Measurements from ENCODE around the gene SF3A1. TPM values are rescaled to one million over a fixed set of nuclear protein-coding genes. Genes with fewer than 3 reads are reported as not detected.

The SF3A1 gene
- total RNA-seq, 1 experiment from 2014 or later = 272 TPM

DNA sequence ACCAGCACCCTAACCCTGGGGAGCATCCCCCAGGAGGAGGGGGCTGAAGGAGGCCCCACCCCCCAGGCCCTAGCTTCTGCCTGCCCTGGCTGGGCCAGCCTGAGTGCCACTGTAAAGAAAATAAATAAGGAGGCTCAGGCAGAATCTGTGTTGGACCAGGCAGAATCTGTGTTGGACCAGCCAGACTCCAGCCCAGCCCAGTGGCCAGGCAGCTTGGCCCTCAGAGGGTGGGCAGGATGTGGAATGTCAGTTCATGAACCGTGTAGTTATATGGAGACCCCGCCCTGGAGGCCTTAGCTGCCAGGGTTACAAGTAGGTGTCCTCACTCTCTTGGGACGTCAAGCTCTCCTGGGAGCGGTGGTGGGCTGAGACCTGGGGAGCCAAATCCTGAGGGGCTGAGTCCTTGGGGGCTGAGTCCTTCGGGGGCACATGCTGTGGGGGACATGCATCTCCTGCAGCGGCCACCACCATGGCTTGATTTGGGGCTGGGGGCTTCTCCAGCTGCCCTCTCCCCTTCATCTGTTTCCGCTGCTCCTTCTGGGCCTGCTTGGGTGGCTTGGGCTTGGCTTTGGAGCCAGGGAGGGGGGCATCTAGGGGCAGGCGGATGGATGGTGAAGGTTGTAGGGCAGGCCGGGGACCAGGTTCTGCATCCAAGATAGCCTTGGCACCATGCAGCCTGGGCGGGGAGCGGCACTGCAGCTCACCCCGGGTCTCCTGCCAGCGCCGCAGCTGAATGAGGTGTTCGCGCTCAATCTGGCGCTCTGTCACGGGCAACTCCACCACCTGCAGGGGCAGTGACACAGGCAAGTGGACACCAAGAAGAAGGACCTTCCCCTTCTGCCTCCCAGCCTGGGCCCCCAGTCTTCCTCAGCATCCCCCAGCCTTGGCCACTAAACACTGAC lies 64.4 kb downstream of the SF3A1 start:
- DNase-seq (ENCODE audit: low spot score) = no peak
- Mint-ChIP-seq H3K27me3 (ENCODE audit: low read depth) (peaks cover 3% of the 10 kb centered on the region), H3K4me3 (no peak overlapping the region), H3K36me3 (no peaks in the 10 kb centered on the region), H3K4me1 (peaks cover 11% of the 10 kb centered on the region), H3K9me3 (no peaks in the 10 kb centered on the region), H3K27ac (no peak overlapping the region)
- POLR2A ChIA-PET = interaction anchor here (0.5 kb wide), 1 partner anchor 140 kb away, joined by 4 read pairs; no protein-coding TSS in a partner anchor
- ATAC-seq = no peak
- TF ChIP-seq, protein P1, sequence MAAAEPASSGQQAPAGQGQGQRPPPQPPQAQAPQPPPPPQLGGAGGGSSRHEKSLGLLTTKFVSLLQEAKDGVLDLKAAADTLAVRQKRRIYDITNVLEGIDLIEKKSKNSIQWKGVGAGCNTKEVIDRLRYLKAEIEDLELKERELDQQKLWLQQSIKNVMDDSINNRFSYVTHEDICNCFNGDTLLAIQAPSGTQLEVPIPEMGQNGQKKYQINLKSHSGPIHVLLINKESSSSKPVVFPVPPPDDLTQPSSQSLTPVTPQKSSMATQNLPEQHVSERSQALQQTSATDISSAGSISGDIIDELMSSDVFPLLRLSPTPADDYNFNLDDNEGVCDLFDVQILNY (CRISPR knock-in tag; IDR thresholded peaks at IDR 0.05) = no peak
- TF ChIP-seq, protein P2, sequence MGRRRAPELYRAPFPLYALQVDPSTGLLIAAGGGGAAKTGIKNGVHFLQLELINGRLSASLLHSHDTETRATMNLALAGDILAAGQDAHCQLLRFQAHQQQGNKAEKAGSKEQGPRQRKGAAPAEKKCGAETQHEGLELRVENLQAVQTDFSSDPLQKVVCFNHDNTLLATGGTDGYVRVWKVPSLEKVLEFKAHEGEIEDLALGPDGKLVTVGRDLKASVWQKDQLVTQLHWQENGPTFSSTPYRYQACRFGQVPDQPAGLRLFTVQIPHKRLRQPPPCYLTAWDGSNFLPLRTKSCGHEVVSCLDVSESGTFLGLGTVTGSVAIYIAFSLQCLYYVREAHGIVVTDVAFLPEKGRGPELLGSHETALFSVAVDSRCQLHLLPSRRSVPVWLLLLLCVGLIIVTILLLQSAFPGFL (CRISPR knock-in tag; IDR thresholded peaks at IDR 0.05; ENCODE audit: borderline replicate concordance) = no peak
- TF ChIP-seq, protein P3, sequence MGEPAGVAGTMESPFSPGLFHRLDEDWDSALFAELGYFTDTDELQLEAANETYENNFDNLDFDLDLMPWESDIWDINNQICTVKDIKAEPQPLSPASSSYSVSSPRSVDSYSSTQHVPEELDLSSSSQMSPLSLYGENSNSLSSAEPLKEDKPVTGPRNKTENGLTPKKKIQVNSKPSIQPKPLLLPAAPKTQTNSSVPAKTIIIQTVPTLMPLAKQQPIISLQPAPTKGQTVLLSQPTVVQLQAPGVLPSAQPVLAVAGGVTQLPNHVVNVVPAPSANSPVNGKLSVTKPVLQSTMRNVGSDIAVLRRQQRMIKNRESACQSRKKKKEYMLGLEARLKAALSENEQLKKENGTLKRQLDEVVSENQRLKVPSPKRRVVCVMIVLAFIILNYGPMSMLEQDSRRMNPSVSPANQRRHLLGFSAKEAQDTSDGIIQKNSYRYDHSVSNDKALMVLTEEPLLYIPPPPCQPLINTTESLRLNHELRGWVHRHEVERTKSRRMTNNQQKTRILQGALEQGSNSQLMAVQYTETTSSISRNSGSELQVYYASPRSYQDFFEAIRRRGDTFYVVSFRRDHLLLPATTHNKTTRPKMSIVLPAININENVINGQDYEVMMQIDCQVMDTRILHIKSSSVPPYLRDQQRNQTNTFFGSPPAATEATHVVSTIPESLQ (CRISPR knock-in tag; IDR thresholded peaks at IDR 0.05) = no peak
- TF ChIP-seq, protein P4, sequence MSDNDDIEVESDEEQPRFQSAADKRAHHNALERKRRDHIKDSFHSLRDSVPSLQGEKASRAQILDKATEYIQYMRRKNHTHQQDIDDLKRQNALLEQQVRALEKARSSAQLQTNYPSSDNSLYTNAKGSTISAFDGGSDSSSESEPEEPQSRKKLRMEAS (CRISPR knock-in tag; IDR thresholded peaks at IDR 0.05) = no peak
- TF ChIP-seq, protein P5, sequence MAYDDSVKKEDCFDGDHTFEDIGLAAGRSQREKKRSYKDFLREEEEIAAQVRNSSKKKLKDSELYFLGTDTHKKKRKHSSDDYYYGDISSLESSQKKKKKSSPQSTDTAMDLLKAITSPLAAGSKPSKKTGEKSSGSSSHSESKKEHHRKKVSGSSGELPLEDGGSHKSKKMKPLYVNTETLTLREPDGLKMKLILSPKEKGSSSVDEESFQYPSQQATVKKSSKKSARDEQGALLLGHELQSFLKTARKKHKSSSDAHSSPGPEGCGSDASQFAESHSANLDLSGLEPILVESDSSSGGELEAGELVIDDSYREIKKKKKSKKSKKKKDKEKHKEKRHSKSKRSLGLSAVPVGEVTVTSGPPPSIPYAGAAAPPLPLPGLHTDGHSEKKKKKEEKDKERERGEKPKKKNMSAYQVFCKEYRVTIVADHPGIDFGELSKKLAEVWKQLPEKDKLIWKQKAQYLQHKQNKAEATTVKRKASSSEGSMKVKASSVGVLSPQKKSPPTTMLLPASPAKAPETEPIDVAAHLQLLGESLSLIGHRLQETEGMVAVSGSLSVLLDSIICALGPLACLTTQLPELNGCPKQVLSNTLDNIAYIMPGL (CRISPR knock-in tag; IDR thresholded peaks at IDR 0.05) = no peak
- no peak for TF ChIP-seq ZNF416 (CRISPR knock-in tag; IDR thresholded peaks at IDR 0.05)
- TF ChIP-seq, protein P6, sequence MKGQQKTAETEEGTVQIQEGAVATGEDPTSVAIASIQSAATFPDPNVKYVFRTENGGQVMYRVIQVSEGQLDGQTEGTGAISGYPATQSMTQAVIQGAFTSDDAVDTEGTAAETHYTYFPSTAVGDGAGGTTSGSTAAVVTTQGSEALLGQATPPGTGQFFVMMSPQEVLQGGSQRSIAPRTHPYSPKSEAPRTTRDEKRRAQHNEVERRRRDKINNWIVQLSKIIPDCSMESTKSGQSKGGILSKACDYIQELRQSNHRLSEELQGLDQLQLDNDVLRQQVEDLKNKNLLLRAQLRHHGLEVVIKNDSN (CRISPR knock-in tag; IDR thresholded peaks at IDR 0.05) = no peak
- TF ChIP-seq, protein P7, sequence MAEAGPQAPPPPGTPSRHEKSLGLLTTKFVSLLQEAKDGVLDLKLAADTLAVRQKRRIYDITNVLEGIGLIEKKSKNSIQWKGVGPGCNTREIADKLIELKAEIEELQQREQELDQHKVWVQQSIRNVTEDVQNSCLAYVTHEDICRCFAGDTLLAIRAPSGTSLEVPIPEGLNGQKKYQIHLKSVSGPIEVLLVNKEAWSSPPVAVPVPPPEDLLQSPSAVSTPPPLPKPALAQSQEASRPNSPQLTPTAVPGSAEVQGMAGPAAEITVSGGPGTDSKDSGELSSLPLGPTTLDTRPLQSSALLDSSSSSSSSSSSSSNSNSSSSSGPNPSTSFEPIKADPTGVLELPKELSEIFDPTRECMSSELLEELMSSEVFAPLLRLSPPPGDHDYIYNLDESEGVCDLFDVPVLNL (CRISPR knock-in tag; IDR thresholded peaks at IDR 0.05; ENCODE audit: borderline replicate concordance, low read depth) = no peak
- no peak for TF ChIP-seq KAT7 (CRISPR knock-in tag; IDR thresholded peaks at IDR 0.05; ENCODE audit: borderline replicate concordance)
- TF ChIP-seq NR2C2 (CRISPR knock-in tag; IDR thresholded peaks at IDR 0.05) = no peak
- no peak for TF ChIP-seq ELF4 (CRISPR knock-in tag; IDR thresholded peaks at IDR 0.05; ENCODE audit: low read depth)
- TF ChIP-seq, protein P8, sequence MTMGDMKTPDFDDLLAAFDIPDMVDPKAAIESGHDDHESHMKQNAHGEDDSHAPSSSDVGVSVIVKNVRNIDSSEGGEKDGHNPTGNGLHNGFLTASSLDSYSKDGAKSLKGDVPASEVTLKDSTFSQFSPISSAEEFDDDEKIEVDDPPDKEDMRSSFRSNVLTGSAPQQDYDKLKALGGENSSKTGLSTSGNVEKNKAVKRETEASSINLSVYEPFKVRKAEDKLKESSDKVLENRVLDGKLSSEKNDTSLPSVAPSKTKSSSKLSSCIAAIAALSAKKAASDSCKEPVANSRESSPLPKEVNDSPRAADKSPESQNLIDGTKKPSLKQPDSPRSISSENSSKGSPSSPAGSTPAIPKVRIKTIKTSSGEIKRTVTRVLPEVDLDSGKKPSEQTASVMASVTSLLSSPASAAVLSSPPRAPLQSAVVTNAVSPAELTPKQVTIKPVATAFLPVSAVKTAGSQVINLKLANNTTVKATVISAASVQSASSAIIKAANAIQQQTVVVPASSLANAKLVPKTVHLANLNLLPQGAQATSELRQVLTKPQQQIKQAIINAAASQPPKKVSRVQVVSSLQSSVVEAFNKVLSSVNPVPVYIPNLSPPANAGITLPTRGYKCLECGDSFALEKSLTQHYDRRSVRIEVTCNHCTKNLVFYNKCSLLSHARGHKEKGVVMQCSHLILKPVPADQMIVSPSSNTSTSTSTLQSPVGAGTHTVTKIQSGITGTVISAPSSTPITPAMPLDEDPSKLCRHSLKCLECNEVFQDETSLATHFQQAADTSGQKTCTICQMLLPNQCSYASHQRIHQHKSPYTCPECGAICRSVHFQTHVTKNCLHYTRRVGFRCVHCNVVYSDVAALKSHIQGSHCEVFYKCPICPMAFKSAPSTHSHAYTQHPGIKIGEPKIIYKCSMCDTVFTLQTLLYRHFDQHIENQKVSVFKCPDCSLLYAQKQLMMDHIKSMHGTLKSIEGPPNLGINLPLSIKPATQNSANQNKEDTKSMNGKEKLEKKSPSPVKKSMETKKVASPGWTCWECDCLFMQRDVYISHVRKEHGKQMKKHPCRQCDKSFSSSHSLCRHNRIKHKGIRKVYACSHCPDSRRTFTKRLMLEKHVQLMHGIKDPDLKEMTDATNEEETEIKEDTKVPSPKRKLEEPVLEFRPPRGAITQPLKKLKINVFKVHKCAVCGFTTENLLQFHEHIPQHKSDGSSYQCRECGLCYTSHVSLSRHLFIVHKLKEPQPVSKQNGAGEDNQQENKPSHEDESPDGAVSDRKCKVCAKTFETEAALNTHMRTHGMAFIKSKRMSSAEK (CRISPR knock-in tag; IDR thresholded peaks at IDR 0.05; ENCODE audit: borderline replicate concordance) = no peak
- TF ChIP-seq GABPB1 (CRISPR knock-in tag; IDR thresholded peaks at IDR 0.05) = no peak
- TF ChIP-seq TEAD1 (CRISPR knock-in tag; IDR thresholded peaks at IDR 0.05) = no peak
- no peak for TF ChIP-seq CBFB (CRISPR knock-in tag; IDR thresholded peaks at IDR 0.05; ENCODE audit: low read depth)
- no peak for TF ChIP-seq SMAD4 (CRISPR knock-in tag; IDR thresholded peaks at IDR 0.05)
- CTCF ChIA-PET = interaction anchor here (0.7 to 6.3 kb wide), 3 partner anchors 34 to 97 kb away, joined by 3 to 193 read pairs (median 109); partner anchors contain the start of genes RNF215 and TBC1D10A
